Measurements from ENCODE around the gene PCCA. TPM values are rescaled to one million over a fixed set of nuclear protein-coding genes. Genes with fewer than 3 reads are reported as not detected.

PCCA gene
- polyA plus RNA-seq, 1 of the 3 experiments (the other 2 are of a cell fraction), result 7.3 TPM

- CTCF ChIA-PET, result interaction anchor here (2.0 kb wide), 1 partner anchor 19 kb away, joined by 8 read pairs; no protein-coding TSS in a partner anchor
- no peak for DNase-seq
- no peaks in the 10 kb centered on the region for H3F3A ChIP-seq (replicated peaks; ENCODE audit: insufficient read depth)
- H3K4me2 ChIP-seq, result no peak overlapping the region
- no peaks in the 10 kb centered on the region; a peak in 1 of 4 replicates for H3K4me1 ChIP-seq (ENCODE audit: control insufficient read depth in 1 of 2, insufficient read depth in 2 of 2, low read depth in 1 of 2, low read length in 1 of 2)
- no peaks in the 10 kb centered on the region for H4K20me1 ChIP-seq (ENCODE audit: insufficient read depth)
- no peak overlapping the region for H3K4me3 ChIP-seq (ENCODE audit: low read depth in 2 of 2, low read length in 1 of 2)
- H3K9ac ChIP-seq, result no peak overlapping the region
- TF ChIP-seq RCOR1 (IDR thresholded peaks at IDR 0.05; ENCODE audit: low read length) (no peak), REST (IDR thresholded peaks at IDR 0.05; ENCODE audit: low read depth, low read length) (no peak), TCF12 (IDR thresholded peaks at IDR 0.05) (no peak), GATA2 (CRISPR knock-in tag; IDR thresholded peaks at IDR 0.05) (no peak), GABPA (IDR thresholded peaks at IDR 0.05; ENCODE audit: low read depth) (no peak), SIN3A (IDR thresholded peaks at IDR 0.05; ENCODE audit: borderline replicate concordance, low read depth, low read length) (no peak), YY1 (IDR thresholded peaks at IDR 0.05; ENCODE audit: low read depth) (no peak), TEAD4 (IDR thresholded peaks at IDR 0.05; ENCODE audit: borderline replicate concordance, insufficient read depth) (no peak), FOSL2 (IDR thresholded peaks at IDR 0.05; ENCODE audit: borderline replicate concordance, low read depth) (no peak)
- TF ChIP-seq, protein P1, sequence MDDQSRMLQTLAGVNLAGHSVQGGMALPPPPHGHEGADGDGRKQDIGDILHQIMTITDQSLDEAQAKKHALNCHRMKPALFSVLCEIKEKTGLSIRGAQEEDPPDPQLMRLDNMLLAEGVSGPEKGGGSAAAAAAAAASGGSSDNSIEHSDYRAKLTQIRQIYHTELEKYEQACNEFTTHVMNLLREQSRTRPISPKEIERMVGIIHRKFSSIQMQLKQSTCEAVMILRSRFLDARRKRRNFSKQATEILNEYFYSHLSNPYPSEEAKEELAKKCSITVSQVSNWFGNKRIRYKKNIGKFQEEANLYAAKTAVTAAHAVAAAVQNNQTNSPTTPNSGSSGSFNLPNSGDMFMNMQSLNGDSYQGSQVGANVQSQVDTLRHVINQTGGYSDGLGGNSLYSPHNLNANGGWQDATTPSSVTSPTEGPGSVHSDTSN (IDR thresholded peaks at IDR 0.05), result no peak
- 95% methylated on average over 18 of the region's 19 CpGs for WGBS (ENCODE audit: low lambda C conversion rate)
- H3K79me2 ChIP-seq (ENCODE audit: insufficient read depth), result no peaks in the 10 kb centered on the region
- no peak overlapping the region for H3K27ac ChIP-seq (ENCODE audit: low read depth in 2 of 2, low read length in 1 of 2)
- POLR2A ChIA-PET, result no interaction called here
- no peaks in the 10 kb centered on the region for H3K9me3 ChIP-seq
- no peaks in the 10 kb centered on the region for H3K27me3 ChIP-seq (ENCODE audit: insufficient read depth)
- peaks cover 3 to 14% of the 10 kb centered on the region in 2 experiments for H3K36me3 ChIP-seq (replicated peaks in 1 of 2; ENCODE audit: control insufficient read depth in 1 of 2, insufficient read depth in 2 of 2, low read length in 1 of 2)
- no peak overlapping the region for H2AFZ ChIP-seq (ENCODE audit: low read depth)
- H3K9me2 ChIP-seq, result no peaks in the 10 kb centered on the region
These were observed 444.7 kb downstream of the PCCA start for GRCh38 chr13:100533588-100534041.

DNA sequence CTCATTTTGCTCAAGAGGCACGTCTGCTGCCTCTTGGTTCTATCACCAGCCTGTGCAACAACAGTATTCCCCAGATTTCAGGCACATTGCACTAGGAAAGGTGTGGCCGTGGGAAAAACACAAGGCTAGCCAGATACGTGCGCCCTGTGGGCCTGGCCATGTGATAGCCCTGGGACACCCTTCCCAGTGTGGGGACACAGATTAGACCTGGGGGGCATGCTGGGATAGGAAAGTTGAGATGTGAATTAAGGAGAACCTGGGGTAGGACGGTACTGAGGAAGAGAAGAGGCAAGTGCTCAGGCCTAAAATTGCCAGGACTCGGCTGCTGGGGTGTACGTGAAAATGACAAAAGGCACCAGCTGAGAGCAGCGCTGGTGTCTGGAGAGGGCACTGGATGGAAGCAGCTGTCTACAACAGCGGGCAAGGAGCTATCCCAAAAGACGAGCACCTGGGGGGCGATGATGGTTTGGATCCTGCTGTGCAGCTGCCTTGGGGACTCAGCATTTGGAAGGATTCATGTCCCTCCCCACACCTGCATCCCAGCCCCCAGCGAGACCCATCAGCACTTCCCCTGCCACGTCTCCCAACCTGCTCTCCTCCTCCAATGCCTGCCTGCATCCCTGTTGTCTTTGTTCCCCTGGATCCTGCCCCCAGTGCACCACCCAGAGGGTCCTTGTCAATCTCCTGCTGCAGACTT lies 445.4 kb downstream of the PCCA start:
- no peak for DNase-seq
- Histone ChIP-seq H3F3A (replicated peaks; ENCODE audit: insufficient read depth) (no peaks in the 10 kb centered on the region), H3K36me3 (replicated peaks in 1 of 2; ENCODE audit: control insufficient read depth in 1 of 2, insufficient read depth in 2 of 2, low read length in 1 of 2) (peaks cover 3 to 12% of the 10 kb centered on the region in 2 experiments), H3K9me2 (no peaks in the 10 kb centered on the region), H3K4me2 (no peak overlapping the region), H3K4me1 (ENCODE audit: control insufficient read depth in 1 of 2, insufficient read depth in 2 of 2, low read depth in 1 of 2, low read length in 1 of 2) (no peaks in the 10 kb centered on the region; a peak in 1 of 4 replicates), H4K20me1 (ENCODE audit: insufficient read depth) (no peaks in the 10 kb centered on the region), H3K27me3 (ENCODE audit: insufficient read depth) (no peaks in the 10 kb centered on the region), H3K27ac (ENCODE audit: low read depth in 2 of 2, low read length in 1 of 2) (no peak overlapping the region), H3K4me3 (ENCODE audit: low read depth in 2 of 2, low read length in 1 of 2) (no peak overlapping the region), H3K9ac (no peak overlapping the region), H2AFZ (ENCODE audit: low read depth) (no peak overlapping the region), H3K79me2 (ENCODE audit: insufficient read depth) (no peaks in the 10 kb centered on the region), H3K9me3 (no peaks in the 10 kb centered on the region)
- ChIA-PET CTCF (interaction anchor here (0.7 kb wide), 1 partner anchor 19 kb away, joined by 3 read pairs; no protein-coding TSS in a partner anchor), POLR2A (no interaction called here)
- WGBS (ENCODE audit: low lambda C conversion rate), result 94% methylated on average over 13 of the region's 13 CpGs
- TF ChIP-seq MXI1 (IDR thresholded peaks at IDR 0.05; ENCODE audit: low read depth, low read length) (no peak), MAX (IDR thresholded peaks at IDR 0.05; ENCODE audit: low read depth) (no peak), FOXJ3 (CRISPR knock-in tag; IDR thresholded peaks at IDR 0.05) (no peak), TEAD4 (IDR thresholded peaks at IDR 0.05; ENCODE audit: borderline replicate concordance, insufficient read depth) (no peak), REST (IDR thresholded peaks at IDR 0.05; ENCODE audit: low read depth, low read length) (no peak), SMC3 (IDR thresholded peaks at IDR 0.05; ENCODE audit: low read depth, low read length) (no peak), CHD2 (IDR thresholded peaks at IDR 0.05; ENCODE audit: low read length, partially characterized antibody) (no peak), GATA2 (CRISPR knock-in tag; IDR thresholded peaks at IDR 0.05) (no peak), RCOR1 (IDR thresholded peaks at IDR 0.05; ENCODE audit: low read length) (no peak)
